Cardiac fibroblast (primary cell): ENCODE data around the gene FN3KRP.

Experiments used
- DNase-seq, 2 donors: peaks; one replicate each; pipeline versions ENCODE4 v3.0.0 to v3.0.0-alpha.2; 2010; ENCODE audit warnings: low read depth in 2 of 2
- H3K4me3 ChIP-seq, 2 donors: replicated peaks in 1 of 2; 1 replicate in 1 of 2; 2 replicates in 1 of 2; pipeline ENCODE4 v1.5.1; 2011; ENCODE audit warnings: low read depth in 2 of 2, low read length in 2 of 2, mild to moderate bottlenecking in 2 of 2, moderate library complexity in 1 of 2
- CTCF ChIP-seq: IDR thresholded peaks from one replicate; pipeline ENCODE4 v1.5.1; 2011; ENCODE audit warnings: low read depth, mild to moderate bottlenecking, low read length, inconsistent platforms

FN3KRP gene

GRCh38 chr17:82670661-82671450, 45.6 kb upstream of the FN3KRP start:
- no peak for TF ChIP-seq CTCF
- DNase-seq: no peak
- H3K4me3 ChIP-seq: no peak overlapping the region

GRCh38 chr17:82674656-82675475, 41.6 kb upstream of the FN3KRP start:
- no peak overlapping the region for H3K4me3 ChIP-seq
- TF ChIP-seq CTCF: no peak
- DNase-seq: no peak

- no peak for TF ChIP-seq CTCF
- no peak for DNase-seq
- H3K4me3 ChIP-seq: no peak overlapping the region
Observed at GRCh38 chr17:82675476-82676245, 40.8 kb upstream of the FN3KRP start.

- no peak for TF ChIP-seq CTCF
- H3K4me3 ChIP-seq: no peak overlapping the region
- no peak for DNase-seq
Observed at GRCh38 chr17:82677353-82677925, 39.1 kb upstream of the FN3KRP start.

- no peak for TF ChIP-seq CTCF
- no peak overlapping the region for H3K4me3 ChIP-seq
- no peak for DNase-seq
Observed at GRCh38 chr17:82678265-82678891, 38.1 kb upstream of the FN3KRP start.
